OCI-LY3 (cell line): ENCODE measurements around the gene SLC18A3.

Experiments used
- EZH2phosphoT487 ChIP-seq: fragments of 200-600 bp; shearing (Covaris generic); IDR thresholded peaks from 2 replicates; pipeline ENCODE4 v1.6.1; 2018; ENCODE audit warnings: antibody characterized with exemption, mixed run types, low read depth
- TF ChIP-seq, protein P1 (sequence below): fragments of 200-600, 300-600 bp; sonication (generic); IDR thresholded peaks from 2 replicates; pipeline ENCODE4 v1.5.1; 2014; ENCODE audit warnings: antibody characterized with exemption, low read length, low read depth

DNA sequence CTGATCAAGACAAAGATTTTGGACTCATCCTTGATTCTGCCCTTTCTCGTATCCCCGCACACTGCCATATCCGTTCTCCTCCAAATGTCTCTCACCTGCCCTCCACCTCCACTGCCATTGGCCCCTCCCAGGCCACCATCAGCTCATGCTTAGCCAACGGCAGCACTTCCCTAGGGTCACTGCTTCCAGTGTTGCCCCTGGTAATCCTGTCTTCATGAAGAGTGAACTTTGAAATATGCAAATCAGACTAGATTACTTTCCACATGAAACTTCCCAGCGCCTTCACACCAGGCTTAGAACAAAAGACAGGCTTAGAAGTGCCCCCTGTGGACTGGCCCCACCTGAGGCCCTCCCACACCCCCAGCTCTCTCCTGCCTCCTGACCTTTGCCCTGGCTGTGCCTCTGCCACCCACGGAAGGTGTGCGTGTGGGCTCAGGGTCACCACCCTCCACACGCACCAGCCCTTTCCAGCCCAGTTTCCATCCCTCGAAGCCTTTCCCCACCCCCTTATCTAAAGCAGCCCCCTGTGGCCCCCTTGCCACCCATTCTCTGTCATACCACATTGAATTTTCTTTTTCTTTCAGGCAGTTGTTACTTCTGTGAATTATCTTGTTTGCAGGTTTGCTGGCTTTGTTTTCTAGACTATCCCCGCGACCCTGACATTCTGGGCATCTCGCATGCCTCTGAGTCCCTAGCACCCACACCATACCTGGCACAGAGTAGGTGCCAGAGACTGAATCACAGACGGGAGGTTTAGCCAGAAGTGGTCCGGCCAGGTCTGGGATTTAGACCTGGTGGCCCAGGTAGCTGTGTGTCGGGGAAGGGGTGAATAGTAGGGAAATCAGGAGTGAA is 42.5 kb downstream of the SLC18A3 start:
- TF ChIP-seq, protein P1, sequence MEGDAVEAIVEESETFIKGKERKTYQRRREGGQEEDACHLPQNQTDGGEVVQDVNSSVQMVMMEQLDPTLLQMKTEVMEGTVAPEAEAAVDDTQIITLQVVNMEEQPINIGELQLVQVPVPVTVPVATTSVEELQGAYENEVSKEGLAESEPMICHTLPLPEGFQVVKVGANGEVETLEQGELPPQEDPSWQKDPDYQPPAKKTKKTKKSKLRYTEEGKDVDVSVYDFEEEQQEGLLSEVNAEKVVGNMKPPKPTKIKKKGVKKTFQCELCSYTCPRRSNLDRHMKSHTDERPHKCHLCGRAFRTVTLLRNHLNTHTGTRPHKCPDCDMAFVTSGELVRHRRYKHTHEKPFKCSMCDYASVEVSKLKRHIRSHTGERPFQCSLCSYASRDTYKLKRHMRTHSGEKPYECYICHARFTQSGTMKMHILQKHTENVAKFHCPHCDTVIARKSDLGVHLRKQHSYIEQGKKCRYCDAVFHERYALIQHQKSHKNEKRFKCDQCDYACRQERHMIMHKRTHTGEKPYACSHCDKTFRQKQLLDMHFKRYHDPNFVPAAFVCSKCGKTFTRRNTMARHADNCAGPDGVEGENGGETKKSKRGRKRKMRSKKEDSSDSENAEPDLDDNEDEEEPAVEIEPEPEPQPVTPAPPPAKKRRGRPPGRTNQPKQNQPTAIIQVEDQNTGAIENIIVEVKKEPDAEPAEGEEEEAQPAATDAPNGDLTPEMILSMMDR, result no peak
- no peak for TF ChIP-seq EZH2phosphoT487
